GM12873 (cell line): ENCODE results near the gene ENTPD2.

Experiments used
- CTCF ChIP-seq: IDR thresholded peaks from 2 replicates; pipeline ENCODE4 v1.5.1; 2012; ENCODE audit warnings: low read depth, mild to moderate bottlenecking, moderate library complexity, low read length, control low read depth; ENCODE audit not compliant: insufficient read depth; ENCODE audit errors: missing control alignments

ENTPD2 gene

DNA sequence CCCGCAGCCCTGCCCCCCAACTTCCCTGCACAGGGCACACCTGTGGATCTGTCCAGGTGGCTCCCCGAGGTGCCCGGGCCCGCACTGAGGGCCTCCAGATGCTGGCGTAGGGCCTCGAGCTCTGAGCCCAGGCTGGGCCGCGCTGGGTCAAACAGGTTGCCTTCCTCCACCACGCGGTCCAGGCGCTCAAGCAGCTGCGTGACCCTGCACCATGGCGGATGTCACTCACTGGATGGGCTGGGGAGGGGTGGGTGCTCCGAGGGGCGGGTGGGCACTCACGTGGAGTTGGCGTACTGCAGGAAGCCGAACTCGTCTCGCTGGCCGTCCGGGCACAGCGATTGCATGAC, 31.2 kb downstream of the ENTPD2 start:
- TF ChIP-seq CTCF, result no peak

DNA sequence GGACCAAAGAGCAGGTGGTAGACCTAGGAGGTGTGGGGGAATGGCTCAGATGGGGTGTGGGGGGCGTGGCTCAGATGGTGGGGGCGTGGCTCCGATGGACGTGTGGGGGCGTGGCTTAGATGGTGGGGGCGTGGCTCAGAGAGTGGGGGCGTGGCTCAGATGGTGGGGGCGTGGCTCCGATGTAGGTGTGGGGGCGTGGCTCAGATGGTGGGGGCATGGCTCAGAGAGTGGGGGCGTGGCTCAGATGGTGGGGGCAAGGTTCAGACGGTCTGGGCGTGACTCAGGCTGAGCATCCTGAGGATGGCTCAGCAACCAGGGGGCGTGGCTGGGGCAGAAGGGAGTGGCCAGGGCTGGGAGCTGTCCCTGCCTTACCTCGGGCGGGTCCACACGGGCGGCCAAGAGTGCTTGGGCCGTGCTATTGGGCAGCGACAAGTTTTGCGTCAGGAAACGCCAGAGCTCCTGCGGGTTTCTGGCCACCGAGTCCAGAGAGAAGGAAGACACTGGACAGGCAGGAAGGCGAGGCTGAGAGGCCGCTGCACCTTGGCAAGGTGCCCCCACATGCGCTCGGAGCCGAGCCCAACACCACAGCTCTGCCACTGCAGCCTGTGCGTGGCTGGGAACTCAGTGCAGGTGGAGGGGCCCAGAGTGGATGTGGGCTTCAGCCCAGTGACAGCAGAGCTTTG, 31.7 kb downstream of the ENTPD2 start:
- no peak for TF ChIP-seq CTCF

- no peak for TF ChIP-seq CTCF
Observed at GRCh38 chr9:137021568-137021978, 32.3 kb downstream of the ENTPD2 start.

- no peak for TF ChIP-seq CTCF
Observed at GRCh38 chr9:137020771-137021567, 32.9 kb downstream of the ENTPD2 start.

GRCh38 chr9:137019891-137020683, 33.8 kb downstream of the ENTPD2 start:
- TF ChIP-seq CTCF, result no peak

DNA sequence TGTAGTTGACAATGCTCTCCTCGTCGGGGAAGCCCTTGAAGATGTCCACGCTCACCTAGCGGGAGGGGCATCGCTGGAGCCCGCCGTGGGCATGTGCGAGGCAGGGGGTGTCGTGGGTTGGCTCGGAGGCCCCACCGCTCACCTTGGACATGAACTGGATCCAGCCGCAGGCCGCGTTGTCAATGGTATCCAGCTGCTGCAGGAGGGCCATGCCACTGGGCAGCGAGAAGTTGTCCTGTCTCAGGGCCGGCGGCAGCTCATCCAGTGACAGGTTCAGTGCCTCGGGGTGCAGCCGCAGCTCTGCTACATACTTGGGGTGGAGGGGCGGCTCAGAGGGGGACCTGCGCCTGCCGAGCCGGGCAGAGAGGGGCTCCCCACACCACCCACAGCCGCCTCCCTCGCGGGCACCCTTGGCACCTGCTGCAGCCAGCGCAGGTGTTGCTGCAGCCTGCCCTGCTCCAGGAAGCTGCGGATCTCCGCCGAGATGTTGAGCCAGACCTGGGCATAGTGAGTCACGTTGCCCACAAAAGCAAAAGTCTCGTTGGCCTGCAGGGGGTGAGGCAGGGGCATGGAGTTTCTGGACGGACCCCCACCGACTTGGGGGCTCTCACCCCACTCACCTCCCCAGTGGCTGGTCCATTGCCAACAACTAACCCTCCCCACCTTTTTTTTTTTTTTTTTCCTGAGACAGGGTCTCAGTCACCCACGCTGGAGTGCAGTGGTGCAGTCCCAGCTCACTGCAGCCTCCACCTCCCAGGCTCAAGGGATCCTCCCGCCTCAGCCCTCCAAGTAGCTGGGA, 34.9 kb downstream of the ENTPD2 start:
- TF ChIP-seq CTCF, result no peak
